ENCODE results near the gene CYP2S1. TPM values are rescaled to one million over a fixed set of nuclear protein-coding genes. Genes with fewer than 3 reads are reported as not detected.

The CYP2S1 gene
- total RNA-seq, 1 experiment from 2014 or later = 6.8 TPM

DNA sequence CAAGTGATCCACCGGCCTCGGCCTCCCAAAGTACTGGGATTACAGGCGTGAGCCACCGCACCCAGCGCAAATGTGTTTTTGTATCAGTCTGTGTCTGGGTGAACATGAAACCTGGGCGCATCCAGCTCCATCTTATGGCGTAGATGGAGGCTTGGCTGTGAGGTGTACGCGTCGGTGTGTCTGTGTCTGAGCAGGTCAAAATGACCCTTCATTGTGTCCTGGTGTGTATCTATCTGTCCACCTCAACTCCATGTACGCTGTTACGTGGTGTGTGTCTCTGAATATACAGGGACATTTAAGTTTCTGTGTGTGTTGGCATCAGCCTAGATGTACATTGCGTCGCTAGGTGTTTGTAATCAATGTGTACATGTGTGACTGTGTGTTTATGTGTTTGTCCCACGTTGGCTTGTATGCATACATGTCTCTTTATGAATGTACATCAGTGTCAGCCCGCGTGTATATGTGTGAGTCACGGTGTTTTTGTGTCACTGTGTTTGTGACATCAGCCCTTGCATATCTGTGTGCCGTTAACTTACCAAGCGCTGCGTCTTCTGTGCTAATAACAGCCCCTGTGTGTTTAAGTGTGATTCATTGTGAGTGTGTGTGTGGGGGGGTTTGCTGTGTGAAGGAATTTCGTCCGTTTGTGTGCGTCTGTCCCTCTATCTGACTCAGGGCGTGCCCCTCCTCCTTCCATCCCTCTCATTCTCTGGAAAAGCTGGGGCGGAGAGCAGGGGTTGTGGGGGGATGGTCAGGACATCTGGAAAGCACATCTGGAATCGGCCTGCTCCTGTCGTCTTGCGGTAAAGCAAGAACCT lies 32.4 kb downstream of the CYP2S1 start:
- DNase-seq = peak; percentile 90 to 96
- CTCF ChIA-PET = no interaction called here
- Histone ChIP-seq H3K4me1 (replicated peaks; ENCODE audit: insufficient read depth) (peaks cover 52% of the 10 kb centered on the region), H2AFZ (peak overlapping the region; percentile 78), H3K9me2 (ENCODE audit: insufficient read depth) (no peaks in the 10 kb centered on the region), H3K27me3 (ENCODE audit: insufficient read depth, low read depth) (no peaks in the 10 kb centered on the region), H3F3A (ENCODE audit: insufficient read depth, low read depth) (peaks cover 37% of the 10 kb centered on the region), H3K36me3 (ENCODE audit: low read depth) (peaks cover 6% of the 10 kb centered on the region; the same call in 1 of the 2 replicates), H3K79me2 (ENCODE audit: low read depth) (peaks cover 11% of the 10 kb centered on the region; the same call in 1 of the 2 replicates), H3K9me3 (ENCODE audit: insufficient read depth, low read depth) (no peaks in the 10 kb centered on the region), H4K20me1 (ENCODE audit: insufficient read depth) (no peaks in the 10 kb centered on the region), H3K4me3 (peak overlapping the region; percentile 61), H3K27ac (peak overlapping the region; percentile 78), H3K4me2 (peak overlapping the region; percentile 91)
- BruUV-seq (replicated peaks) = no TSS peak
- intact Hi-C loops (cut with micrococcal nuclease; ENCODE audit: unreplicated experiment) = loop anchor here (2.0 to 5.0 kb wide), 2 partner anchors 49 to 508 kb away; partner anchors contain the start of genes COQ8B and ITPKC
- POLR2A ChIA-PET (ENCODE audit: unreplicated experiment) = interaction anchor here (0.6 kb wide), 2 partner anchors 44 to 822 kb away, joined by 6 to 28 read pairs; no protein-coding TSS in a partner anchor
- no peak for TF ChIP-seq EZH2 (IDR thresholded peaks at IDR 0.05; ENCODE audit: low read depth)
- TF ChIP-seq, protein P1, sequence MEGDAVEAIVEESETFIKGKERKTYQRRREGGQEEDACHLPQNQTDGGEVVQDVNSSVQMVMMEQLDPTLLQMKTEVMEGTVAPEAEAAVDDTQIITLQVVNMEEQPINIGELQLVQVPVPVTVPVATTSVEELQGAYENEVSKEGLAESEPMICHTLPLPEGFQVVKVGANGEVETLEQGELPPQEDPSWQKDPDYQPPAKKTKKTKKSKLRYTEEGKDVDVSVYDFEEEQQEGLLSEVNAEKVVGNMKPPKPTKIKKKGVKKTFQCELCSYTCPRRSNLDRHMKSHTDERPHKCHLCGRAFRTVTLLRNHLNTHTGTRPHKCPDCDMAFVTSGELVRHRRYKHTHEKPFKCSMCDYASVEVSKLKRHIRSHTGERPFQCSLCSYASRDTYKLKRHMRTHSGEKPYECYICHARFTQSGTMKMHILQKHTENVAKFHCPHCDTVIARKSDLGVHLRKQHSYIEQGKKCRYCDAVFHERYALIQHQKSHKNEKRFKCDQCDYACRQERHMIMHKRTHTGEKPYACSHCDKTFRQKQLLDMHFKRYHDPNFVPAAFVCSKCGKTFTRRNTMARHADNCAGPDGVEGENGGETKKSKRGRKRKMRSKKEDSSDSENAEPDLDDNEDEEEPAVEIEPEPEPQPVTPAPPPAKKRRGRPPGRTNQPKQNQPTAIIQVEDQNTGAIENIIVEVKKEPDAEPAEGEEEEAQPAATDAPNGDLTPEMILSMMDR (conservative IDR thresholded peaks at IDR 0.05) = no peak

DNA sequence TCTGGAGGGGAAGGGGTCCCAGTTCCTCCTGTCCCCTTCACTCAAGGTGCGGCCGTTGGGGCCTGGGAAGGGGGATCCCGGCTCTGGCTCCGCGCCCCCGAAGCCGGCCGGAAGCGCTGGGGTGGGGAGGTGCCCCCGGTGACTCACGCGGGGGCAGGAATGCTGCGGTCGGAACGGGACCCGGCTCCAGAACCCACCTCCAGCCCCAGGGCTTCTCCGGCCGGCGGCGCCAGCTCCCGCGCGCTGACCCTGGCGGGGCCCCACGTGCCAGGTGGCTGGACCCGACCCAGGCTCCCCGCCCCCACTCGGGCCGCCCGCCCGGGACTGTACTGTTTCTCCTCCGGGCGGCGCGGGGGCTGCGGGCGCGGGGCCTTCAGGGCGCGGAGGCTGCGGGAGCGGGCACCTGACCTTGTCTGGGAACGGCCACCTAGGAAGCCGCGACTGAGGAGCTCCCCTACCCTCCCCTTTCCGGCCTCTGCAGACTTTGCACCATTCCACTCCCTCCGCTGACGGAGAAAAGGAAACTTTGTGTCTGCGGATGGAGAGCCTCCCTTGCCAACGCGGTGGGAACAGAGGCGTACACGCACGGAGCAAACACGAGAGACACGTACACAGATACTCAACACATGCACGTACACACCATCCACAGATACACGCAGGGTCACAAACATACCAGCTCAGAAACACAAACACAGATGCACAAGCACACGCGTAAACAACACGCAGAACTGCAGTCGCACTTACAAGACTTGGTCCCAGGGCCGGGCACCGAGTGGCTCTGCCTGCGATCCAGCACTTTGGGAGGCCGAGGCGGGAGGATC lies 33.2 kb downstream of the CYP2S1 start:
- Histone ChIP-seq H3K36me3 (ENCODE audit: low read depth) (peaks cover 2% of the 10 kb centered on the region; the same call in 1 of the 2 replicates), H3K27me3 (ENCODE audit: insufficient read depth, low read depth) (no peaks in the 10 kb centered on the region), H3K4me3 (peak overlapping the region; percentile 61), H3K4me1 (replicated peaks; ENCODE audit: insufficient read depth) (peaks cover 52% of the 10 kb centered on the region), H3K27ac (peak overlapping the region; percentile 78), H3K9me2 (ENCODE audit: insufficient read depth) (no peaks in the 10 kb centered on the region), H4K20me1 (ENCODE audit: insufficient read depth) (no peaks in the 10 kb centered on the region), H3K4me2 (peak overlapping the region; percentile 91), H3K9me3 (ENCODE audit: insufficient read depth, low read depth) (no peaks in the 10 kb centered on the region), H3K79me2 (ENCODE audit: low read depth) (0 out of 2 replicates have a peak, but pooled peaks cover 4% of the 10 kb centered on the region), H2AFZ (peak overlapping the region; percentile 78), H3F3A (ENCODE audit: insufficient read depth, low read depth) (peaks cover 37% of the 10 kb centered on the region)
- intact Hi-C loops (cut with micrococcal nuclease; ENCODE audit: unreplicated experiment) = loop anchor here (5.0 kb wide), 1 partner anchor 509 kb away; the partner anchor contains the start of genes COQ8B and ITPKC
- CTCF ChIA-PET = no interaction called here
- no TSS peak for BruUV-seq (replicated peaks)
- DNase-seq = peak; percentile 75 to 97
- POLR2A ChIA-PET (ENCODE audit: unreplicated experiment) = interaction anchor here (0.6 kb wide), 3 partner anchors 44 to 823 kb away, joined by 6 to 28 read pairs (median 12); no protein-coding TSS in a partner anchor
- TF ChIP-seq EZH2 (IDR thresholded peaks at IDR 0.05; ENCODE audit: low read depth) = no peak
- TF ChIP-seq, protein P1 (conservative IDR thresholded peaks at IDR 0.05) = no peak

DNA sequence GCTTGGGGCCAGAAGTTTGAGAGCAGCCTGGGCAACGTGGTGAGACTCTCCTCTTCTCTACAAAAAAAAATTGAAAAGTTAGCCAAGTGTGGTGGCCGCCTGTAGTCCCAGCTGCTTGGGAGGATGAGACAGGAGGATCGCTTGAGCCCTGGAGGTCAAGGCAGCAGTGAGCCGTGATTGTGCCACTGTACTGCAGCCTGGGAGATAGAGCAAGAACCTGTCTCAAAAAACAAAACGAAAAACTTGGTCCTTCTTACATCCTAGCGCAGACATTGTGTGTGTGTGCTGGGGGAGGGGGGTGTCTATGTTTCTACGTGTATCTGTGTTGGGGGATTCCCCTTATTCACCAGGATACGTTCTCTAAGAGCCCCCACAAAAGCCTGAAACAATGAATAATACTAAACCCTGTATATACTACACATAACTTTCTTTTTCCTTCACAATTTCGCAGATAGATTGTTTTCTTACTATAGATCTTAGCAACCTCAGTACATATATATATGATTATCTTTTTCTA lies 33.9 kb downstream of the CYP2S1 start:
- H3K36me3 ChIP-seq (ENCODE audit: low read depth) = no peaks in the 10 kb centered on the region
- ChIA-PET CTCF (no interaction called here), POLR2A (ENCODE audit: unreplicated experiment) (no interaction called here)
- H3K4me3 ChIP-seq = peak overlapping the region; percentile 61
- TF ChIP-seq, protein P1 (conservative IDR thresholded peaks at IDR 0.05) = no peak
- TF ChIP-seq EZH2 (IDR thresholded peaks at IDR 0.05; ENCODE audit: low read depth) = no peak
- intact Hi-C loops (cut with micrococcal nuclease; ENCODE audit: unreplicated experiment) = loop anchor here (5.0 kb wide), 1 partner anchor 510 kb away; the partner anchor contains the start of genes COQ8B and ITPKC
- H3K9me2 ChIP-seq (ENCODE audit: insufficient read depth) = no peaks in the 10 kb centered on the region
- H3F3A ChIP-seq (ENCODE audit: insufficient read depth, low read depth) = peaks cover 37% of the 10 kb centered on the region
- 0 out of 2 replicates have a peak, but pooled peaks cover 4% of the 10 kb centered on the region for H3K79me2 ChIP-seq (ENCODE audit: low read depth)
- no peaks in the 10 kb centered on the region for H3K9me3 ChIP-seq (ENCODE audit: insufficient read depth, low read depth)
- H3K27ac ChIP-seq = peak overlapping the region; percentile 78
- H3K27me3 ChIP-seq (ENCODE audit: insufficient read depth, low read depth) = no peaks in the 10 kb centered on the region
- H3K4me2 ChIP-seq = peak overlapping the region; percentile 91
- no peak for DNase-seq
- peak overlapping the region; percentile 78; the same call in 1 of the 2 replicates for H2AFZ ChIP-seq
- peaks cover 50% of the 10 kb centered on the region for H3K4me1 ChIP-seq (replicated peaks; ENCODE audit: insufficient read depth)
- BruUV-seq (replicated peaks) = TSS peak; percentile 3
- H4K20me1 ChIP-seq (ENCODE audit: insufficient read depth) = no peaks in the 10 kb centered on the region

Data from PC-9 (cell line).